Hepatocyte (in vitro differentiated cells): Measurements from ENCODE around the gene MMRN2.
A peak's percentile ranks its signal among the peaks of the same experiment; 100 is the strongest.

Experiments
- CTCF ChIP-seq: fragments of 200-600 bp; sonication (generic); IDR thresholded peaks from 2 replicates; pipeline ENCODE4 v1.5.1; 2016; ENCODE audit warnings: antibody characterized with exemption, mild to moderate bottlenecking; ENCODE audit not compliant: poor library complexity
- EZH2phosphoT487 ChIP-seq: fragments of 200-600 bp; sonication (generic); IDR thresholded peaks from one replicate; pipeline ENCODE4 v1.6.1; 2018; ENCODE audit warnings: antibody characterized with exemption, mild to moderate bottlenecking, low read depth, moderate library complexity; ENCODE audit not compliant: unreplicated experiment, severe bottlenecking

- TF ChIP-seq CTCF: peak; percentile 32
- TF ChIP-seq EZH2phosphoT487: no peak
Observed at GRCh38 chr10:86945361-86946212, 11.8 kb downstream of the MMRN2 start.
